GM18951 (cell line): ENCODE data around the gene NCBP2.
"Not testable (repeated sequence)": the region's sequence is repeated elsewhere in the genome, so short reads cannot be mapped to it uniquely, and the experiment has no call there.

Source experiments
- POLR2A ChIP-seq: IDR thresholded peaks from 4 replicates; pipeline ENCODE4 v1.6.1; 2011; ENCODE audit warnings: mild to moderate bottlenecking; ENCODE audit not compliant: insufficient read length, insufficient read depth; ENCODE audit errors: extremely low read depth
- in situ Hi-C: fragments of 300-500 bp; cut with MboI; formaldehyde crosslinking; loops from one replicate; pipeline ENCODE4 v1.12.0; 2022; ENCODE audit warnings: low sequenced_read_pairs, mixed read lengths, inconsistent platforms; ENCODE audit not compliant: unreplicated experiment

NCBP2 gene

DNA sequence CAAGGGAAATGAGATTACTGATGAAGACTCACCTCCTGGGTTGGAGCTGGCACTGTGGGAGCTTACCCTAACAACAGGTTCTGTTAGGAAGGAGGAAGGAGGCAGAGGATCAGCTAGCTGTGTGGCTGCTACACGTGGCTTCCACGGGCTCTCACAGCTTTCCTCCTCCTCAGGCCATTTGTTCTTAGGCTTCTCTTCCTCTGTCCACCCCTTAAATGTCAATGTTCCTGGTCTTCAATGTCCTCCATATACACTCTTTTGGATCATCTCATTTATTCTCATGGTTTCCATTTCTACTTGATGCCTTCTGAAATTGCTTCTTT lies 21.3 kb upstream of the NCBP2 start:
- in situ Hi-C loops: loop anchor here (25.0 kb wide), 1 partner anchor 351 kb away; no protein-coding TSS in a partner anchor

GRCh38 chr3:196962930-196963630 lies 20.8 kb upstream of the NCBP2 start:
- in situ Hi-C loops: loop anchor here (25.0 kb wide), 1 partner anchor 351 kb away; no protein-coding TSS in a partner anchor
- no peak for TF ChIP-seq POLR2A

More for the DNA sequence above, 21.3 kb upstream of the NCBP2 start:
- no peak for TF ChIP-seq POLR2A

DNA sequence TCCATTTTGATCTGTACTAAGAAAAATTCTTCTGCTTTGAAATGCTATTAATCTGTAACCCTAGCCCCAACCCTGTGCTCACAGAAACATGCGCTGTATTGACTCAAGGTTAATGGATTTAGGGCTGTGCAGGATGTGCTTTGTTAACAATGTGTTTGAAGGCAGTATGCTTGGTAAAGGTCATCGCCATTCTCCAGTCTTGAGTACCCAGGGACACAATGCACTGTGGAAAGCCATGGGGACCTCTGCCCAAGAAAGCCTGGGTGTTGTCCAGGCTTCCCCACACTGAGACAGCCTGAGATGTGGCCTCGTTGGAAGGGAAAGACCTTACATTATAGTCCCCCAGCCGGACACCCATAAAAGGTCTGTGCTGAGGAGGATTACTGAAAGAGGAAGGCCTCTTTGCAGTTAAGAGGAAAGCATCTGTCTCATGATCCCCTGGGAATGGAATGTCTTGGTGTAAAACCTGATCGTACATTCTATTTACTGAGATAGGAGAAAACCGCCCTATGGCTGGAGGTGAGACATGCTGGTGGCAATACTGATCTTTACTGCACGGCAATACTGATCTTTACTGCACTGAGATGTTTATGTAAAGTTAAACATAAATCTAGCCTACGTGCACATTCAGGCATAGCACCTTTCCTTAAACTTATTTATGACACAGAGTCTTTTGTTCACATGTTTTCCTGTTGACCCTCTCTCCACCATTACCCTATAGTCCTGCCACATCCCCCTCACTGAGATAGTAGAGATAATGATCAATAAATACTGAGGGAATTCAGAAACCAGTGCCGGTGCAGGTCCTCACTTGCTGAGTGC lies 20.0 kb upstream of the NCBP2 start:
- in situ Hi-C loops: loop anchor here (25.0 kb wide), 1 partner anchor 350 kb away; no protein-coding TSS in a partner anchor
- no peak for TF ChIP-seq POLR2A

GRCh38 chr3:196954832-196955231 lies 12.5 kb upstream of the NCBP2 start:
- in situ Hi-C loops: loop anchor here (25.0 kb wide), 1 partner anchor 343 kb away; no protein-coding TSS in a partner anchor
- no peak for TF ChIP-seq POLR2A

- in situ Hi-C loops: loop anchor here (25.0 kb wide), 1 partner anchor 339 kb away; no protein-coding TSS in a partner anchor
- no peak for TF ChIP-seq POLR2A
Measured at GRCh38 chr3:196951371-196951770, 9.0 kb upstream of the NCBP2 start.

DNA sequence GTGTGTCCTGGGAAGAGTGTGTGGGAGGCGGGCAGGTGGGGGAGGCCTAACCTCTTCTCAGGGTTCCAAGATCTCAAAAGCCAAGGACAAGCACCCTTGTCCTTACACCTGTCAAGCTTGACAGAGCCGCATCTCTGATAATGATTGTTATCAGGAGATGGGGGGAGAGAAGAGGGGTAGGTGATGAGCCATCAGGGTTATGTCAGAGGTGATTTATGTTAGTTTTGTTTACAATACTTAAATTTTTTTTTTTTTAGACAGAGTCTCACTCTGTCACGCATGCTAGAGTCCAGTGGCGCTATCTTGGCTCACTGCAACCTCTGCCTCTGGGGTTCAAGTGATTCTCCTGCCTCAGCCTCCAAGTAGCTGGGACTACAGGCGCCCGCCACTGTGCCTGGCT lies 7.4 kb upstream of the NCBP2 start:
- in situ Hi-C loops: loop anchor here (25.0 kb wide), 1 partner anchor 337 kb away; no protein-coding TSS in a partner anchor
- TF ChIP-seq POLR2A: no peak

DNA sequence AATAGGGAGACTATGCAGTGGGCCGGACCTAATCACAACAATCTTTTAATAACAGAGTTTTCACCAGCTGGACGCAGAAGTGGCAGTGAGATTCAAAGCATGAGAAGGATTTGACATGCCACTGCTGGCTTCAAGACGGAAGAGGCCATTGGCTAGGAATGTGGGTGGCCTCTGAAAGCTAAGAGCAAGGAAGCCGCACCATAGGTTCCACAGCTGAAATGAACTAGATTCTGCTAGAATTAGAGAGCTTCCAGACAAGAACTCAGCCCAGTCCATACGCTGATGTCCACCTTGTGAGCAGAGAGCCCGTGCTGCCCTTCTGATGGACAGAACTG lies 6.9 kb upstream of the NCBP2 start:
- in situ Hi-C loops: no loop called here
- TF ChIP-seq POLR2A: no peak

DNA sequence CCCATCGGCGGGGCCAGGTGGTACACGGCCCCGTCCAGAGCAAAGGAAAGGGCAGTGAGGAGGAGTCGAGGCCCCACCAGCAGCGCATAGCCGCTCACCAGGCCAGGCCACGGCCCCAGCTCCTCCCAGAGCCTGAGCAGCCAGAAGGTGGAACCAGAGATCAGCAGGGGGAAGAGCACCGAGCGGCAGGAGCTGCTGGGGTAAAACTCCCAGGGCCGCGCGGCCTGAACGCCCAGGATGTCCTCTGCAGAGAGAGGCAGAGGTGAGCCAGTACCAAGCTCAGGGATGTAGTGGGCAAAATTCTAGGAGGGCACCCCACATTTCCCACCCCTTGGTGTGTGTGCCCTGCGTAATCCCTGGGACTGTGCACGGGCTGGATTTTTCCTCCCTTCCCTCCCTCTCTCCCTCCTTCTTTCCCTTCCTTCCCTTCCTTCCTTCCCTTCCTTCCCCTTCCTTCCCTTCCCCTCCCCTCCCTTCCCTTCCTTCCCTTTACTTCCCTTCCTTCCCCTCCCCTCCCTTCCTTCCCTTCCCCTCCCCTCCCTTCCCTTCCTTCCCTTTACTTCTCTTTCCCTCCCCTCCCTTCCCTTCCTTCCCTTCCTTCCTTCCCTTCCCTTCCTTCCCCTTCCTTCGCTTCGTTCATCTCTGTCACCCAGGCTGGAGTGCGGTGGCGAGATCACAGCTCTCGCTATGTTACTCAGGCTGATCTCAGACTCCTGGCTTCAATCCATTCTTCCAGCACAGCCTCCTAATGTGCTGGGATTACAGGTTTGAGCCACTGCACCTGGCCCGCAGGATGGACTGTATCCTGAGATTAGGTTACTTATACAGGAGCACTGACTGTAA lies 6.3 kb upstream of the NCBP2 start:
- in situ Hi-C loops: no loop called here

GRCh38 chr3:196947860-196948441 lies 5.6 kb upstream of the NCBP2 start:
- no peak for TF ChIP-seq POLR2A
- in situ Hi-C loops: no loop called here

More for the DNA sequence above, 6.3 kb upstream of the NCBP2 start:
- TF ChIP-seq POLR2A: no peak

DNA sequence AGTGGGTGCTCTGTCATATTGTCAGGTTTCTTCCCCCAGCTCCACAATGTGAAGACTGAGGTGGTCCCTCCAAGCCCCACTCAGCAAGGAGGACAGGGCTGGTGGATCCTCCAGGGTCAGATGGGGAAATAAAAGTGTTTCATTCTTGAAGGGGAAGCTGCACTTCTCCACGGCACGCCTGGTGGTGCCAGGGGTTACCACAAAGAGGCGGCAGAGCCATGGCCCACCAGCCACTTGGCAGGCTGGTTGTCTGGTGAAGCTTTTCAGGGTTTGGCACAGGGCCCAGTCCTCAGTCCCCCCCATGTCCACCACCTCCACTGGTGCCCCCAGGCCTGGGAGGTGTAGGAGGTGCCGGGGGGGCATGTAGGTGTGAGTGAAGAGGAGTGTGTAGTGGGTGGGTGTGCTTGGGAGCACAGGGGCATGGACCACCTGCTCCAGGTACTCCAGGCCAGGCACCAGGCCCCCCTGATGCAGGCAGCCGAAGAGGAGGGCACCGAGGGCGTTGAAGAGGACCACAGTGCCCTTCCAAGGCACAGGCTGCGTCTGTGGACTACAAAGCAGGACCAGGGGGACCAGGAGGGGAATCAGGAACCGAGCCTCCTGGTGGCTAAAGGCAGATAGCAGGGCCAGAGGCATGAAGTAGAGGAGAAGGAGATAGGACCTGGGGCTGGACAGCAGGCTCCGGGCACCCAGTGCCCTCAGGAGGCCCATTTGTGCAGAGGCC lies 5.0 kb upstream of the NCBP2 start:
- in situ Hi-C loops: no loop called here
- TF ChIP-seq POLR2A: no peak

GRCh38 chr3:196944037-196944790 lies 1.9 kb upstream of the NCBP2 start:
- in situ Hi-C loops: not testable (repeated sequence)

DNA sequence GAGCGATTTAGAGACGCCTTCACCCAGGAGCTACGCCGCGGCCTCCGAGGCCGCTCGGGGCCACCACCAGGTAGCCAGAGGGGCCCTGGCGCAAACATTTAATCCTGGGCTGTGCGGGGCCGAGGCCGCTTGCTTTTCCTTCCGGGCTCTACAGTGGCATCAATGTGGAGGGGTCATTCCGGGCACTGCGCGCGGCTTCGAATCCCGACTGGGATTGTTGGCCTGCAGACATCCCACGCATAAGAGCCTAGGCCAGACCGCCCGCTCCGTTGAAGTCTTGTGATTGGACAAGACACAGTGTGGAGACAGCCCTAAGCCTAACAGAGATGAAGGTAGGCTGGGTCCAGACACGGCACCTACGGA lies 568 bp upstream of the NCBP2 start:
- TF ChIP-seq POLR2A: no peak
- in situ Hi-C loops: no loop called here
